Stimulated activated CD4-positive, alpha-beta T cell treated with anti-CD3 and anti-CD28 coated beads, Interleukin-15, amount 100 ng/mL, for 1 hour (primary cell): ENCODE data around the gene HOXB3.

Experiments
- DNase-seq, 2 donors: peaks; one replicate each; pipeline ENCODE4 v3.0.0-alpha.2; 2020; ENCODE audit warnings: low read depth in 1 of 2, low spot score in 1 of 2

Gene HOXB3

GRCh38 chr17:48559122-48559839 is 30.8 kb downstream of the HOXB3 start:
- no peak for DNase-seq

GRCh38 chr17:48558831-48559121 is 31.3 kb downstream of the HOXB3 start:
- no peak for DNase-seq

DNA sequence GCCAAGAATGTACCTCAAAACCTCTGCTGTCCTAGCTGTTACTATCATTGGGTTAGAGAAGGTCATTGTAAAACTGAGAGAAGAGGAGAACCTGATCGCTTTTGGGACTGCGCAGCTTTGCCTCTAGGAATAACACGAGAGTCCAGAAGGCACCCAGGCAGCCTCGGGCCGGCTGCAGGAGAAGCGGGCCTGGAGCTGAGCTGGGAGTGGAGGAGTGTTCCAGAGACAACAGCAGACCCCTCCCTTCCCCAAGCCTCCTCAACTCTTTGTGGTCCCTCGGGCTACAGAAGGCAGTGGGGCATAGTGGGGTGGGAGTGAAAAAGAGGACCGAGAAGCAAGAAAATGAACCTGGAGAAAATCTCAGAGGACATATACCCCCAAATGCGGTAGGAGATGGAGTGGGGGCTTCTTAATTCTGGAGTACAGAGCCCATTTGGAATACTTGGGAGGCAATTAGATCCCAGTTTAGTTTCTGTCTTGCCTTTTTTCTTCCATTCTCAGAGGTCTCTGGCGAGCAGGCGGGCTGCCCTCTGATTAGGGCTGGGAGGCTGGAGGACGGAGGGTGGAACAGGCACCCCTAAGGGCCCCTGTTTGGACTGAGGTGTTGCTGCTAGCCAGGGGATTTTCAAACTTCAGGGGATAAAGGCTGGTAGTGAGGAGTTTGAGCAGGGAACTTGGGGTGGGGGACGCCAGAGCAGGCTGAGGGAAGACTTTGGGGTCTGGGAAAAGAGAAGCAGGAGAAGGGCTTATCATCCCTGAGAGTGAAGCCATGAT is 31.8 kb downstream of the HOXB3 start:
- no peak for DNase-seq

- no peak for DNase-seq
These were observed 33.3 kb downstream of the HOXB3 start for GRCh38 chr17:48556576-48557401.

- DNase-seq: no peak
These were observed 33.8 kb downstream of the HOXB3 start for GRCh38 chr17:48556229-48556575.

DNA sequence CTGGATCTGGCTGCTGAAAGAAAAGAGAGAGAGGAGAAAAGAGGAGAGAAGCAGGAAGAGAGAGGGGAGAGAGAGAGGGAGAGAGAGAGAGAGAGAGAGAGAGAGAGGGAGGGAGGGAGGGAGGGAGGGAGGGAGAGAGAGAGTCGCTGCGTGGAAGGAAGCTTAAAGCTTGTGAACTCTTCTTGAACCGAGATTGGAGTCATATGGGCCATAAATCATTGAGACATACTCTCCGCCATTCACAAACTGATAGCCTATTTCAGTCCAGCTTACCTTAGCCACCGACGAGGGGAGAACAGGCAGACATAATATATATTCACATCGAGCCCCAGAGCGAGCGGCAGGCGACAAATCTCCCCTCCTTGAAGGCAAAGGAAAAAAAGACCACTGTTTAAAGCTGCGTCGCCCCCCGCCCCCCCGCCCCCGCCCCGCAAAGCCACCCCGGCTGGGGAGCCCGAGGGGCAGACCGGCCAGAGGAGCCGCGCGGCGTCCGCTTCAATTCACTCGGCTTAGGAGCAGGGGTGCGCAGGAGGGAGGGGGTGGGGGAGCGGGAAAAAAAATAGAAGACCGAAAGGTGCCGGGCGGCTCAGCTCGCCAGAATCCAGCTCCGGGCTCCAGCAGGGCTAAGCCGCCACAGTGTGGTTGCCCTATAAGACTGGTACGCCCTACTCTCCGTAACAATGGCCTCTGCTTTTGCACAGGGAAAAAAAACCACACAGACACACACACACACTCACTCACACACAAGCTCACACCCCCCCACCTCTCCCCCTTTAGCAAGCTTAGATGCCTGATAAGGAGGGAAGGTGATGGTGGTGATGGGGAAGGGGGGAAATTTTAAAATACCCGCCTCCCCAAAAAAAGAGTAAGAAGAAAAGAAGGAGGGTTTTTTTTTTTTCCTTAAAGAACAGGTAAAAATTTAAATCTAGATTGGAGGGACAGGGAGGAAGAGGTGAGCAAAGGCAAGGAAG is 34.5 kb downstream of the HOXB3 start:
- no peak for DNase-seq

- no peak for DNase-seq
These were observed 35.4 kb downstream of the HOXB3 start for GRCh38 chr17:48554412-48555257.

DNA sequence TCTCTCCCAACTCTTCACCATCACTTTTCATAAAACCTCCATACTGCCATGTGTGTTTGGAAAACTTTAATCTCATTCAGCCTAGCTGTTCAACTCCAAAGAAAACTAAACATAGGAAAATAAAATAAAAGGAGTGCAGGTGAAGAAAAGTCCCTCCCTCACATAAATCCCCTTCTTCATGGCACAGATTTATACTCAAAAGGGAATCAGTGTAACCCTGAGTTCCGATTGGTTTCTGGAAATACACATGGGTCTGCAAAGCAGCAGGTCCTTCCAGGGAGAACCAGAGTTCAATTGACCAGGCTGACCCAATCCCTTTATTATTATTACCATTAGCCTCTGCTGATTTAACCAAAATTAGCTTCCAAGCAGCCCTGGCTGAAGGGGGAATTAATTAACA is 36.2 kb downstream of the HOXB3 start:
- DNase-seq: no peak

DNA sequence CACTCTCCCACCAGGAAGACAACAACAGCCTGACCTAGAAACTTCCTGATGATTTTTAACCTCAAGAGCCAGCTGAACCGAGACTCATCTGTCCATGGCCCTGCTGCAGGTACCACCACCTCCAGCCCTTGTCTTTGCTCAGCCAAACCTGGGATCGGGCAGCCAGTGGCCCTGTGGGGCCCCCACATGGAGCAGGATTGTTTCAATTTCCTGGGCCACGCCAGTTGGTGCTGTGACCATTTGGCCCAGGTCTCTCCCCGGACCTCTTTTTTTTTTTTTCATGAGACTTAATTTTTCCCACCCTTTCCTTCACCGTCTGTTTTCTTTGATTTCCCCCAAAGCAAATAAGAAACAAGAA is 36.9 kb downstream of the HOXB3 start:
- DNase-seq: no peak

GRCh38 chr17:48552466-48553189 is 37.4 kb downstream of the HOXB3 start:
- no peak for DNase-seq

DNA sequence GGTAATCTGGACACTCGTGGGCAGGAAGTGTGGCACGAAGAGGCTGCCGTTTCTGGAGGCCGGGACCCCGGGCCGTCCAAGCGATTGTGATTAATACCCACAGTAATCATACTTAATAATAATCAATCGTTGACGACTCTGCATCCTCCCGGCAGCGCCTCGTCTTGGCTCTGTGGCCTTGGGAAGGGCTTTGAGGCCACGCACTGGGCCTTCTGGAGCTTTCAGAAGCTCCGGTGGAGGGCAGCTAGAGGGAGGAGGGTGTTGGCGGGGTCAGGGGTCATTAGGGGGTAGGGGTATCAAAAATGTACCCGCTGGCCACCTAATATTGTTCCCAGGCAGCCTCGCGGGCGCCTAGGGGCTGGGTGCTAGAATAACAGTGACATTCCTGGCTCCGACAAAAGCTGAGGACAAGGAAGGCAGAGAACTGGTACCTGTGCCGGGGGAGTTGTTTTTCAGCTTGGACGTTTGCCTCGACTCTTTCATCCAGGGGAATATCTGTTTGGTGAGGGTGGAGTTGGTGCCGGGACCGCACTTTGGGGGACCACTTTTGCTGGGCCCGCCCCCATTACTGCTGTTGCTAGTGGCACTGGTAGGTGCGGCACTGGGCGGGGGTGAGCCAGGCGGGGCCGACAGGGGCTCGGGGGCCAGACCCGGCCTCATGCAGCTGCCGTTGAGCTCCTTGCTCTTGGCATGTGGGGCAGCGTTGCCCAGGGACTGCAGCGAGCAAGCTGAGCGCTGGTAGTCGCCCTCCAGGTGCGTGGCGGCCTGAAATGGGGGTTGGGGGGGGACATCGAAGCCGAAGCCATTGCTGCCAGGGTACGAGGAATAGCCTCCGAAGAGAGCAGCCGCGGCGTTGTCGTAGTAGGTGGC is 38.2 kb downstream of the HOXB3 start:
- DNase-seq: no peak

DNA sequence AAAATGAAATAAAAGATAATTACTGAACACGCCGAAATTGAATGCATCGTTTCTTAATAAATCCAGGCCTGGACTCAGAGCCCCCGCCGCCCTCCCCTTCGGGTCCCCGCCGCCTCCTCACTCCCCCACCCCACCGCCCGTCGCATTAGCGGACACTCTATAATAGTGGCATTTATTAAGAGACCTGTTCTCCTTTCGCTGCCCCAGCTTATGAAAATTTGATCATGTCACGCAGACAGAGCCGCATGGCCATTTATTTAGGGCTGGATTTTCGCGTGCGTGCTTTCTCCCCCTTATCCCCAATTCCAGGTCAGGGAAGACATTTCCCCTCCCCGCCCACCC is 38.9 kb downstream of the HOXB3 start:
- DNase-seq: no peak

DNA sequence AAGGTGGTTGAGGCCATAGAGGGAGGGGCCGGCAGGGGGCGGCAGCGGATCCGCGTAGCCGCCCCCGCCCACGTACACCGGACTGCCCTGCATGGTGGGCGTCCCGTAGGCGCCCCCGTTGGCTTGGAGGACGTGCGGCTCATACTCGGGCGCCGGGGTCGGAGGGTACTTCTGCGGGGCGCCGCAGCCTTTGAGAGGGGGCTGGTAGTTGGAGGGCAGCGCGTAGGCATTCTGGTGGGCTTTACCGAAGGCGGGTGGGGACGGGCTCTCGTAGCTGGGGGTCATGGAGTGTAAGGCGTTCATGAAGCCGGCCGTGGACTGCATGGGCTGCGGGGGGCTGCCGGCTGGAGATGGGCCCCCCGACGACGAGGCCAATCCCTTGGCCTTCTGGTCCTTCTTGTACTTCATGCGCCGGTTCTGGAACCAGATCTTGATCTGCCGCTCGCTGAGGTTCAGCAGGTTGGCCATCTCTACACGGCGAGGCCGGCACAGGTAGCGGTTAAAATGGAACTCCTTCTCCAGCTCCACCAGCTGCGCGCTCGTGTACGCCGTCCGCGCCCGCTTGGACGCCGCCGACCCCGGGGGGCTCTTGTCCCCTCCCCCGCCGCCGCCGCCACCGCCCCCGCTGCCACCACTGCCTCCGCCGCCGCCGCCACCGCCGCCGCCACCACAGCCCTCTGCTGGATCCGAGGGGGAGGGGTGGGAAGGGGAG is 39.4 kb downstream of the HOXB3 start:
- DNase-seq: no peak

GRCh38 chr17:48549914-48550501 is 40.0 kb downstream of the HOXB3 start:
- no peak for DNase-seq

GRCh38 chr17:48549281-48549630 is 40.8 kb downstream of the HOXB3 start:
- DNase-seq: no peak

DNA sequence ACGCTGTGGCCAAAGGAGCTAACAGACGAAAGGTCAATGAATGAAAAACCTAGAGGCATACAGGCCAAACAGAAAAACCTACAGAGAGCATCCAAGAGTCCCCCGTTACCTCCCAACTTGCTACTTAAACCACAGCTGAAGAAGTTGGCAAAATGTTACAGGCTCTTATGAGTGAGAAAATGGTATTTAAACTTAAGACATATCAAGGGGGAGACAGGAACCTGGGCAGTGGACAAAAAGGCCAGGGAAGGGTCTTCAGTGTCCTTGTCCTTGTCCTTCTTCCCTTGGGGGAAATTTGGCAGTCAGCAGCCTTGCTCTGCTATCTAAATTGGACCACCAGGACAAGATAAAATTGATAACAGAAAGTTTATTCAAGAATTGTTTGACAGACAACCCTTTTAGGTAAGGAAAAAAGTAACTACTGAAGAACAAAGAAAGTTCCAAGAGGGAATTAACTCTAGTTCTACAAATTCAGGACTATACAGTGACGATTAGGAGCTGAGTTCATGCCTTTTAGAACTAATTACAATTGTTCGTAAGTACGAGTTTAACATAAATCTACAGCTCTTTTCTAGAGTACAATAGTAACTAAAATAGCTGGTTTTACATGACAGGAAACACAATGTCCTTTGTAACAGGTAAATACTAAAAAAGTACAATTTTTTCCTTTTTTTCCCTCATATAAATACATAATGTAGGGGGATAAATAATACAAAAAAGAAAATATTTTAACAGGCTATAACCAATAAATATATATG is 41.3 kb downstream of the HOXB3 start:
- DNase-seq: no peak
